ENCODE data around the gene SRGAP1.

The SRGAP1 gene

DNA sequence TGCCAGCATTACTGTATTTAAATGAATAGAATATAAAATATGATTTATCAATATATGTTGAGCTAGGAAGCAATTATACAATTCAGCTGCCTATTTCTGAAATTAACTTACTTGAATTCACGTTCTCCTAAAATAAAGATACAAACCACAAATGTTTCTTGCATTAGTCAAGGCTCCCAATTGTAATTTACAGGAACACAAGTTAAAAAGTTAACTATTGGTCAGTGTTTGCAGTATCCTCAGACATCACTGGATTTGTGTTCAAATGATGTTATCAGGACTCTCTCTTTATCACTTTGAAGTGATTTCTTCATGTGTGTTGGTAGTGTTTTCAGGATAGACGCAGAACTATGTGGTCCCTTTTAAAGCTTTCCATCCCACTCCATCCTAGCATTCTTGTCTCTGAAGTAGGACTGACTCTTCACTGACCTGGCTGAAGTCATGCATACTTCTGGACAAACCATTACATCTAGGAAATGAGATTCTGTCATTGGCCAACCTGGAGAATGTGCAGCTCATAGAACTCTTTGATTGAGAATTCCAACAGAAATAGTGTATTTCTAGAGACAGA, 221.5 kb downstream of the SRGAP1 start:
- Histone ChIP-seq H3K4me1 (ENCODE audit: control insufficient read depth in 1 of 2, insufficient read depth in 2 of 2, low read length in 2 of 2) (no peaks in the 10 kb centered on the region), H2BK12ac (ENCODE audit: low read length) (no peak overlapping the region), H3K27me3 (ENCODE audit: insufficient read depth, low read length) (no peaks in the 10 kb centered on the region), H3K9me3 (ENCODE audit: insufficient read depth, low read depth, low read length) (no peaks in the 10 kb centered on the region), H3K27ac (ENCODE audit: low read depth, low read length) (no peak overlapping the region), H3K9ac (ENCODE audit: low read length) (no peak overlapping the region), H4K12ac (ENCODE audit: low read depth, low read length) (no peak overlapping the region), H3K18ac (ENCODE audit: low read length) (no peak overlapping the region), H3K23ac (ENCODE audit: low read length) (no peak overlapping the region), H4K91ac (ENCODE audit: low read depth, low read length) (no peak overlapping the region), H3K79me1 (ENCODE audit: low read length) (no peaks in the 10 kb centered on the region), H3K79me2 (ENCODE audit: control insufficient read depth, insufficient read depth, low read length, poor library complexity) (no peaks in the 10 kb centered on the region), H3K4me3 (ENCODE audit: low read depth, low read length) (no peak overlapping the region), H2AFZ (ENCODE audit: insufficient read depth, low read length, poor library complexity) (no peak overlapping the region), H4K8ac (ENCODE audit: low read depth, low read length) (no peak overlapping the region), H3K14ac (ENCODE audit: low read length) (no peak overlapping the region), H2AK5ac (ENCODE audit: low read length) (no peak overlapping the region), H2BK120ac (ENCODE audit: insufficient read depth, low read length, poor library complexity) (no peak overlapping the region), H3K4me2 (ENCODE audit: low read length) (no peak overlapping the region), H3K4ac (ENCODE audit: low read depth, low read length) (no peak overlapping the region), H3K36me3 (ENCODE audit: control insufficient read depth in 1 of 2, insufficient read depth in 2 of 2, low read length in 2 of 2) (no peaks in the 10 kb centered on the region), H2BK5ac (ENCODE audit: low read depth, low read length, poor library complexity) (no peak overlapping the region)
- no peak for DNase-seq
- WGBS (ENCODE audit: extremely low coverage, insufficient coverage, insufficient read length), result no CpG with 5 or more reads among the region's 2 CpGs

DNA sequence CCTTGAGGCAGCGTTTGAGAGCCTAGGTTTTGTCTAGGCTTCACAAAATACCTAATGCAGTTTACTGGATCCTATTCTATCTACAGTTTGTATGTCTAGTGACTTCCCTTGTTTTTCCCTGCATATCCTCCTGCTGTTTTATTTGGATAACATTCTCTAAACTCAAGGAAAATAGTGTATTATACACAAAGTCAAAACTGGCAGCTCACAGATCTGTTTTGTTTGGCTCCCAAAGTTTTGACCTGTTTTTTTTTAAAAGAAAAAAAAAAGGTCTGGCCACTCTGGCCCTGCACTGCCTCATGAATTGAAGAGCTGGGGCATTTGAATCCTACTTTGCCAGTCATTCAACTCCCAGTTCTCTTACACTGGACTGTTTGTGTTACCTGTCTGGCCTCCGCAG, 222.3 kb downstream of the SRGAP1 start:
- no CpG with 5 or more reads among the region's 2 CpGs for WGBS (ENCODE audit: extremely low coverage, insufficient coverage, insufficient read length)
- H3K4ac ChIP-seq (ENCODE audit: low read depth, low read length), result no peak overlapping the region

DNA sequence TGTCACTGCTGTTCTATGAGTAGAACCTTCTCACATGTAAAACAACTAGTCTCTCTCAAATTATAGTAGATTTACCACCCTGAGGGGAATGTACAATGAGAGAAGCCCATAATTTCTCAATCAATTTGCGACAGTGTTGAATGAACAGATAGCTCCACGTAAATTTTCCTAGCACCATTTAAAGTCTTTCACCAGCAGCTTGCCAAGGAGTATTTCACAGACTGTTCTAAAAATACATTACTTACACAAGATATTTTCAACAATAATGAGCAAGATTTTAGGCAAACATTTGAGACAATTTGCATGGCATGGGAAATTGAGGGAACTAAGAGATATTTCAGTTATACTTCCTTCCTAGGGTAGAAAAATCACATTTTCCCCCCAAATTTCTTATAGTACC, 226.0 kb downstream of the SRGAP1 start:
- no peaks in the 10 kb centered on the region for H3K4me1 ChIP-seq (ENCODE audit: control insufficient read depth in 1 of 2, insufficient read depth in 2 of 2, low read length in 2 of 2)
- H2BK12ac ChIP-seq (ENCODE audit: low read length), result no peak overlapping the region
- no peak for DNase-seq
- H3K27me3 ChIP-seq (ENCODE audit: insufficient read depth, low read length), result no peaks in the 10 kb centered on the region
- H3K79me1 ChIP-seq (ENCODE audit: low read length), result no peaks in the 10 kb centered on the region
- no peak overlapping the region for H3K18ac ChIP-seq (ENCODE audit: low read length)
- no peak overlapping the region for H2BK120ac ChIP-seq (ENCODE audit: insufficient read depth, low read length, poor library complexity)
- H2AFZ ChIP-seq (ENCODE audit: insufficient read depth, low read length, poor library complexity), result no peak overlapping the region
- H3K14ac ChIP-seq (ENCODE audit: low read length), result no peak overlapping the region
- no peak overlapping the region for H4K12ac ChIP-seq (ENCODE audit: low read depth, low read length)
- H4K91ac ChIP-seq (ENCODE audit: low read depth, low read length), result no peak overlapping the region
- no peak overlapping the region for H4K8ac ChIP-seq (ENCODE audit: low read depth, low read length)
- no peaks in the 10 kb centered on the region for H3K9me3 ChIP-seq (ENCODE audit: insufficient read depth, low read depth, low read length)
- H3K4me3 ChIP-seq (ENCODE audit: low read depth, low read length), result no peak overlapping the region
- no peaks in the 10 kb centered on the region for H3K79me2 ChIP-seq (ENCODE audit: control insufficient read depth, insufficient read depth, low read length, poor library complexity)
- peaks cover 0 to 2% of the 10 kb centered on the region in 2 experiments for H3K36me3 ChIP-seq (ENCODE audit: control insufficient read depth in 1 of 2, insufficient read depth in 2 of 2, low read length in 2 of 2)
- WGBS (ENCODE audit: extremely low coverage, insufficient coverage, insufficient read length), result no CpG with 5 or more reads among the region's 2 CpGs
- no peak overlapping the region for H2AK5ac ChIP-seq (ENCODE audit: low read length)
- H2BK5ac ChIP-seq (ENCODE audit: low read depth, low read length, poor library complexity), result no peak overlapping the region
- H3K4me2 ChIP-seq (ENCODE audit: low read length), result no peak overlapping the region
- H3K23ac ChIP-seq (ENCODE audit: low read length), result no peak overlapping the region
- no peak overlapping the region for H3K4ac ChIP-seq (ENCODE audit: low read depth, low read length)
- H3K27ac ChIP-seq (ENCODE audit: low read depth, low read length), result no peak overlapping the region
- H3K9ac ChIP-seq (ENCODE audit: low read length), result no peak overlapping the region

More for the DNA sequence above, 222.3 kb downstream of the SRGAP1 start:
- no peak overlapping the region for H3K4me3 ChIP-seq (ENCODE audit: low read depth, low read length)
- H3K18ac ChIP-seq (ENCODE audit: low read length), result no peak overlapping the region
- no peaks in the 10 kb centered on the region for H3K36me3 ChIP-seq (ENCODE audit: control insufficient read depth in 1 of 2, insufficient read depth in 2 of 2, low read length in 2 of 2)
- H3K4me1 ChIP-seq (ENCODE audit: control insufficient read depth in 1 of 2, insufficient read depth in 2 of 2, low read length in 2 of 2), result no peaks in the 10 kb centered on the region
- no peak overlapping the region for H2AK5ac ChIP-seq (ENCODE audit: low read length)
- no peak overlapping the region for H4K91ac ChIP-seq (ENCODE audit: low read depth, low read length)
- no peak overlapping the region for H2AFZ ChIP-seq (ENCODE audit: insufficient read depth, low read length, poor library complexity)
- no peak for DNase-seq
- no peak overlapping the region for H4K8ac ChIP-seq (ENCODE audit: low read depth, low read length)
- H3K14ac ChIP-seq (ENCODE audit: low read length), result no peak overlapping the region
- no peak overlapping the region for H2BK5ac ChIP-seq (ENCODE audit: low read depth, low read length, poor library complexity)
- no peaks in the 10 kb centered on the region for H3K79me1 ChIP-seq (ENCODE audit: low read length)
- no peak overlapping the region for H2BK12ac ChIP-seq (ENCODE audit: low read length)
- H4K12ac ChIP-seq (ENCODE audit: low read depth, low read length), result no peak overlapping the region
- H3K27ac ChIP-seq (ENCODE audit: low read depth, low read length), result no peak overlapping the region
- no peaks in the 10 kb centered on the region for H3K27me3 ChIP-seq (ENCODE audit: insufficient read depth, low read length)
- no peak overlapping the region for H2BK120ac ChIP-seq (ENCODE audit: insufficient read depth, low read length, poor library complexity)
- H3K9ac ChIP-seq (ENCODE audit: low read length), result no peak overlapping the region
- no peaks in the 10 kb centered on the region for H3K9me3 ChIP-seq (ENCODE audit: insufficient read depth, low read depth, low read length)
- no peak overlapping the region for H3K4me2 ChIP-seq (ENCODE audit: low read length)
- no peak overlapping the region for H3K23ac ChIP-seq (ENCODE audit: low read length)
- no peaks in the 10 kb centered on the region for H3K79me2 ChIP-seq (ENCODE audit: control insufficient read depth, insufficient read depth, low read length, poor library complexity)

DNA sequence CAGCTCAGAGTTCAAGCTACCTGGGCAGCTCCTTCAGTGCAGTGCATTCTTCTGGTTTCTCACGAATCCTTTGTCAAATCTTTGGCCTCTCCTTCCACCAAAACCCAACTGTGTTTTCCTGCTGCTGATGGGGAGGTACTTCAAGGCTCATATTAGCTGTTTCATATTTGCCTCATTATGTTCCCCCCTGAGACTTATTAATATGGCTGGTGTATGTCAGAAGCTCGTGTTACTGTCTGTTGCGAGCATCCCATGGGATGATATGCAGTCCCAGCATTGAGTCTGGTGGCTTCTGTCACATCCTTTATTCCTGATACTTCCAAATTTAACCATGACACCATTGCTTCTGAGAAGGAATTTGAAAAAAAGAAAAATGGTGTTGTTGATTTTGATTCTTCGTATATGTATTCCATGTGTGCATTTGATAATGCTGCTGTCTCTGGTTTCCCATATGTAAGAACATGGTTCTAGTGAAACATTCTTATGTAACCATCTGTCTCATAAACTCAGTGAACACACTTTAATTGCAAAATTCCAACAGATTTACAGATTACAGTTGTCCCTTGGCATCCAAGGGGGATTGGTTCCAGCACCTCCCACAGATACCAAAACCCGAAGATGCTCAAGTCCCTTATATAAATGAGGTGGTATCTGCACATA, 228.5 kb downstream of the SRGAP1 start:
- Histone ChIP-seq H3K36me3 (ENCODE audit: control insufficient read depth in 1 of 2, insufficient read depth in 2 of 2, low read length in 2 of 2) (peaks cover 0 to 2% of the 10 kb centered on the region in 2 experiments), H2BK120ac (ENCODE audit: insufficient read depth, low read length, poor library complexity) (no peak overlapping the region), H4K8ac (ENCODE audit: low read depth, low read length) (no peak overlapping the region), H3K27ac (ENCODE audit: low read depth, low read length) (no peak overlapping the region), H3K79me2 (ENCODE audit: control insufficient read depth, insufficient read depth, low read length, poor library complexity) (no peaks in the 10 kb centered on the region), H3K18ac (ENCODE audit: low read length) (no peak overlapping the region), H2AK5ac (ENCODE audit: low read length) (no peak overlapping the region), H4K91ac (ENCODE audit: low read depth, low read length) (no peak overlapping the region), H3K4ac (ENCODE audit: low read depth, low read length) (no peak overlapping the region), H3K4me3 (ENCODE audit: low read depth, low read length) (no peak overlapping the region), H3K9me3 (ENCODE audit: insufficient read depth, low read depth, low read length) (no peaks in the 10 kb centered on the region), H2BK12ac (ENCODE audit: low read length) (no peak overlapping the region), H3K4me2 (ENCODE audit: low read length) (no peak overlapping the region), H3K79me1 (ENCODE audit: low read length) (no peaks in the 10 kb centered on the region), H4K12ac (ENCODE audit: low read depth, low read length) (no peak overlapping the region), H2BK5ac (ENCODE audit: low read depth, low read length, poor library complexity) (no peak overlapping the region), H3K4me1 (ENCODE audit: control insufficient read depth in 1 of 2, insufficient read depth in 2 of 2, low read length in 2 of 2) (no peaks in the 10 kb centered on the region), H3K27me3 (ENCODE audit: insufficient read depth, low read length) (no peaks in the 10 kb centered on the region), H3K9ac (ENCODE audit: low read length) (no peak overlapping the region), H2AFZ (ENCODE audit: insufficient read depth, low read length, poor library complexity) (no peak overlapping the region), H3K23ac (ENCODE audit: low read length) (no peak overlapping the region), H3K14ac (ENCODE audit: low read length) (no peak overlapping the region)
- WGBS (ENCODE audit: extremely low coverage, insufficient coverage, insufficient read length), result no CpG with 5 or more reads among the region's 5 CpGs
- DNase-seq, result no peak
